Omental fat pad (tissue), 4 donors: ENCODE measurements around the gene DHRS11. TPM values are rescaled to one million over a fixed set of nuclear protein-coding genes. Genes with fewer than 3 reads are reported as not detected.

Source experiments
- ATAC-seq: fragments of 150-250 bp; one replicate; pipeline ENCODE4 v1.9.1; 2016; ENCODE audit warnings: mild to moderate bottlenecking, moderate library complexity; ENCODE audit not compliant: low FRiP score
- DNase-seq: peaks from one replicate; pipeline ENCODE4 v3.0.0-alpha.2; 2019; ENCODE audit warnings: low spot score
- total RNA-seq, 4 donors: library from RNA; depleted of rRNA; stranded (reverse); fragments of >200 nt; gene quantifications; one replicate each; pipeline ENCODE4 v1.1.0, GENCODE V29; 2016
- TF ChIP-seq, protein P1 (sequence below), 3 donors: fragments of 450-650 bp; IDR thresholded peaks; one replicate each; pipeline ENCODE4 v1.5.1; 2016 to 2017; ENCODE audit warnings: antibody characterized with exemption in 3 of 3, mild to moderate bottlenecking in 3 of 3, moderate library complexity in 2 of 3

DHRS11 gene
- total RNA-seq, 4 donors from 2014 or later = 5.6 to 19.8 (median 11.1) TPM

DNA sequence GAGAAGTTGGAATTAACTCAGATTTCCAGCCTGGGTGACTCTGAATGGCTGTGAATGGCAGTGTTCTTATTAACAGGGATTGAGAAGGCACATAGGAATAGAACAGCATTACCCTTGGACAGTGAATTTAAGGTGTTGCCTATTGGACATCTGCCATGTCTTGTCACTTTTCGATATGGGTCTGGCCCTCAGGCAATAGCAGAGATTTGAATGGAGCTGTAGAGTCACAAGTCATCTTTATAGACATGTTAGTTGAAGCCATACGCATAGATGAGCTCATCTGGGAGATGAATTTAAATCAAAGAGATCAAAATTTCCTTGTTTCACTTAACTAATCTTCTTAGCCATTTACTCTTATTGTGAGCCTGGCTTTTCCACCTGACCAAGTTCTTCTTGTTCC, 14.9 kb upstream of the DHRS11 start:
- ATAC-seq (no peak), DNase-seq (no peak)
- TF ChIP-seq, protein P1, sequence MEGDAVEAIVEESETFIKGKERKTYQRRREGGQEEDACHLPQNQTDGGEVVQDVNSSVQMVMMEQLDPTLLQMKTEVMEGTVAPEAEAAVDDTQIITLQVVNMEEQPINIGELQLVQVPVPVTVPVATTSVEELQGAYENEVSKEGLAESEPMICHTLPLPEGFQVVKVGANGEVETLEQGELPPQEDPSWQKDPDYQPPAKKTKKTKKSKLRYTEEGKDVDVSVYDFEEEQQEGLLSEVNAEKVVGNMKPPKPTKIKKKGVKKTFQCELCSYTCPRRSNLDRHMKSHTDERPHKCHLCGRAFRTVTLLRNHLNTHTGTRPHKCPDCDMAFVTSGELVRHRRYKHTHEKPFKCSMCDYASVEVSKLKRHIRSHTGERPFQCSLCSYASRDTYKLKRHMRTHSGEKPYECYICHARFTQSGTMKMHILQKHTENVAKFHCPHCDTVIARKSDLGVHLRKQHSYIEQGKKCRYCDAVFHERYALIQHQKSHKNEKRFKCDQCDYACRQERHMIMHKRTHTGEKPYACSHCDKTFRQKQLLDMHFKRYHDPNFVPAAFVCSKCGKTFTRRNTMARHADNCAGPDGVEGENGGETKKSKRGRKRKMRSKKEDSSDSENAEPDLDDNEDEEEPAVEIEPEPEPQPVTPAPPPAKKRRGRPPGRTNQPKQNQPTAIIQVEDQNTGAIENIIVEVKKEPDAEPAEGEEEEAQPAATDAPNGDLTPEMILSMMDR (IDR thresholded peaks at IDR 0.05) = no peak

DNA sequence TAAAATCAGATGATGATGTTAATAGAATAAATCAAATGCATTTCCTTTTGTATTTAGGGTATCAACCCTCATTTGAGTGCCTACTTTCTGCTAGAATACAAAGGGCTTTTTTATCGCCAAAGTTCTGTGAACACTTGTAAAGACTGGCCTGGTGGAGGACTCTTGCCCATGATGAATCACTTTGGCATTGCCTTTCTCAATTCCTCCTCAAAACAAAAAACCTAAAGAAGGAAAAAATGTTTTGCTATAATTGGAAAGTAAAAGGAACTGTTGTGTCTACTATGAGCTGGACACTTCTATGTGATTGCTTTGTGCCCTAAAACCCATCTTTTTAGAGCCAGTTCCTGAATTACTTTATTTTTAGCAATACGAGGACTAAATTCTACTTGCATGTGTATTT, 13.0 kb upstream of the DHRS11 start:
- ATAC-seq (no peak), DNase-seq (no peak)
- TF ChIP-seq, protein P1 (IDR thresholded peaks at IDR 0.05) = no peak

GRCh38 chr17:36583787-36584186, 7.9 kb upstream of the DHRS11 start:
- ATAC-seq (no peak), DNase-seq (no peak)
- TF ChIP-seq, protein P1 (IDR thresholded peaks at IDR 0.05) = no peak

DNA sequence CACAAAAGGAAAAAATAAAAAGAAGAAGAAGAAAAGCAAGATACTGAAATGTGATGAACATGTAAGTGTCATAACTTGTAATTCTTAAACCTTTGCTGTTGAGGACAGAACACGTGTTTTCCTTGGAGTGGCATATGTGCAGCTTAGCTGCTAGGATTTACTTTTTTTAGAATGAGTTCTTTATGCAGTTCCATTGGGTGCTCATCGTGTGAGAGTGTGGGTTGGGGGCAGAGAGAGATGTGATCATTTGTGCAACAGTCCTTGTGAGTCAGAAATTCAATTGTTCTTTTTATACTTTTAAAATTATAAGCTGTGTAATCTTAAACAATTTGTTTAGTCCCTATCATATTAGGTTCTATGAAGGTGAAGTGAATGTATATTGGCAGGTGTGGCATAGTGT, 5.5 kb upstream of the DHRS11 start:
- ATAC-seq = no peak
- DNase-seq = no peak
- TF ChIP-seq, protein P1 (IDR thresholded peaks at IDR 0.05) = no peak

DNA sequence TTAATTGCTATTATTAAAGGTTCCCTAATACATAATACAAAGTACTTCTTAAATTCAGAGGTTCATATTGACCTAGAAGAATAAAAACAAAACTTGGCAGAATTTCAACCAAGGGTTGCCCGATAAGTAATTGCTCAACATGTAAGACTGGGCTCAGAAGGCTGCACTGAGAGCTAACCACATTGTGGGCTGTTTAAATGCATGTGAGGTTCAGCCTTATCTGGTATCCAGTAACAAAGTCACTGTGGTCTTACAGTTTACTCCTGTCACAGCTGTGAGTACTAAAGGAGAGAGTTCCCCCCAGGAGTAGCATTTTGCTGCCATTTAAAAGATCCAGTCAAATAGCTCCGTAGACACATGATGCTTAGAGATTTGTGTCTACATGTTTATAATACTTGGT, 1.6 kb upstream of the DHRS11 start:
- ATAC-seq (no peak), DNase-seq (no peak)
- TF ChIP-seq, protein P1 (IDR thresholded peaks at IDR 0.05) = no peak

DNA sequence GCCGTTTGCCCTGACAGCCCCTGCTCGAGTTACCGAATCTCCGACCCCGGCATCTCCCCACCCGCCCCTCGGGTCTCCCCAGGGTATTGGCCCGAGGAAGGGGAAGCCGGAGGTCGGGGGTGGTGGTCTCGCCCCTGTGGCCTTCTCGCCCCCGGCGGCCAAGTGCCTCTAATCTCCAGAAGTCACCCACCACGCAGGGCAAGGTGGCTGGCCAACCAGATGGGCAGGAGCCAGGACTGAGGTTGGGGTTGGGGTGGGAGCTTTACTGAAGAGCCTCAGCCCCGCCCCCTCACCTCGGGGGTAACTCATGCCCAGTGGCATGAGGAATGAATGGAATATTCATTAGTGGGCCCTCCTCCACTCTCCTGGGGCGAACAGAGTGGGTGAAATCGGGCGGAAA, 637 bp downstream of the DHRS11 start:
- TF ChIP-seq, protein P1 (IDR thresholded peaks at IDR 0.05) = no peak
- no peak for DNase-seq
- ATAC-seq = peak; percentile 67

DNA sequence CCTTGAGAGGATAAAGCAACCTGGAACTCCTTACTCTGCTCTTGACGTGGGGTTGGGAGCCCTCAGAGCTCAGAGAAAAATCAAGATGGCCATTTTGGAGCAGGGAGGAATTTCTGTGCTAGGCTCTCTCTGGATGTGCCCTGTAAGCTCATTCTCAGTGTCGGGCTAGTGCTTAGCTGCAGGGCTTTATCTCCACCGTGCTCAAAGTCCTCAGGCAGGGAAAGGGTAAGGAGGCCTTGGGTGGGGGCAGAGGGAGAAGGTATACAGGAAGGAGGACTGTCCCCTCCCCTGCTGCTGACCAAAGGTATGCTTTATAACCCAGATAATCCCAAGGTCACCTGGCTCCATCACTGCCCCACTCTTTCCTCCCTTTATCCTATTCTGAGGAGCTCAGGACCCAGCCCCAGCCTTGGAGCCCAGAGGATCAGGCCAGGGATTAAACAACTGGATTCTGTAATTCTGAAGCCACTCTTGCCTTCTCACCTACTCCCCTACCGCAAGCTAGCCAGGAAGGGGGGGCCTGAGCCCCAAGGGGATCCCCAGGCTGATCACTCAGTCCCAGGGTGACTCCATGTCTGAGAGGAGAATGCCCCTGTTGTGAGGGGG, 1.1 kb downstream of the DHRS11 start:
- no peak for DNase-seq
- ATAC-seq = no peak
- TF ChIP-seq, protein P1 (IDR thresholded peaks at IDR 0.05) = no peak
